ENCODE data around the gene ZFX.

Gene ZFX

GRCh38 chrX:24158881-24159280 is 9.4 kb downstream of the ZFX start:
- no peak overlapping the region for H3K27ac ChIP-seq
- H3K4me1 ChIP-seq (ENCODE audit: low read depth, poor library complexity, severe bottlenecking), result peaks cover 21% of the 10 kb centered on the region
- H3K79me2 ChIP-seq (ENCODE audit: insufficient read depth, low read depth), result peaks cover 94% of the 10 kb centered on the region
- TF ChIP-seq CTCF (conservative IDR thresholded peaks at IDR 0.05; ENCODE audit: low read depth, low read length), result no peak
- H2AFZ ChIP-seq (ENCODE audit: low read depth), result no peak overlapping the region
- no peaks in the 10 kb centered on the region for H3K27me3 ChIP-seq (ENCODE audit: insufficient read depth, low read depth)
- no peaks in the 10 kb centered on the region for H3K36me3 ChIP-seq (ENCODE audit: insufficient read depth)
- H3K9ac ChIP-seq, result no peak overlapping the region
- no peak overlapping the region for H3K4me3 ChIP-seq (IDR thresholded peaks at IDR 0.05; ENCODE audit: insufficient read depth, low read depth, low read length)
- H4K20me1 ChIP-seq (ENCODE audit: insufficient read depth), result no peaks in the 10 kb centered on the region; the same call in 1 of the 2 replicates
- H3K4me2 ChIP-seq, result no peak overlapping the region

GRCh38 chrX:24166078-24166477 is 16.5 kb downstream of the ZFX start:
- H2AFZ ChIP-seq (ENCODE audit: low read depth), result no peak overlapping the region
- no peaks in the 10 kb centered on the region for H3K4me1 ChIP-seq (ENCODE audit: low read depth, poor library complexity, severe bottlenecking)
- H3K9ac ChIP-seq, result no peak overlapping the region
- H3K36me3 ChIP-seq (ENCODE audit: insufficient read depth), result no peaks in the 10 kb centered on the region
- H3K79me2 ChIP-seq (ENCODE audit: insufficient read depth, low read depth), result peaks cover 93% of the 10 kb centered on the region
- H3K27ac ChIP-seq, result no peak overlapping the region
- TF ChIP-seq CTCF (conservative IDR thresholded peaks at IDR 0.05; ENCODE audit: low read depth, low read length), result no peak
- H3K27me3 ChIP-seq (ENCODE audit: insufficient read depth, low read depth), result no peaks in the 10 kb centered on the region
- no peaks in the 10 kb centered on the region; the same call in 1 of the 2 replicates for H4K20me1 ChIP-seq (ENCODE audit: insufficient read depth)
- no peak overlapping the region for H3K4me2 ChIP-seq
- no peak overlapping the region for H3K4me3 ChIP-seq (IDR thresholded peaks at IDR 0.05; ENCODE audit: insufficient read depth, low read depth, low read length)

GRCh38 chrX:24167719-24168472 is 18.4 kb downstream of the ZFX start:
- no peak overlapping the region for H3K4me2 ChIP-seq
- H3K36me3 ChIP-seq (ENCODE audit: insufficient read depth), result no peaks in the 10 kb centered on the region; the same call in 1 of the 2 replicates
- no peaks in the 10 kb centered on the region for H3K27me3 ChIP-seq (ENCODE audit: insufficient read depth, low read depth)
- peaks cover 92% of the 10 kb centered on the region for H3K79me2 ChIP-seq (ENCODE audit: insufficient read depth, low read depth)
- TF ChIP-seq CTCF (conservative IDR thresholded peaks at IDR 0.05; ENCODE audit: low read depth, low read length), result no peak
- no peaks in the 10 kb centered on the region for H3K4me1 ChIP-seq (ENCODE audit: low read depth, poor library complexity, severe bottlenecking)
- no peak overlapping the region for H2AFZ ChIP-seq (ENCODE audit: low read depth)
- no peak overlapping the region for H3K27ac ChIP-seq
- no peaks in the 10 kb centered on the region for H4K20me1 ChIP-seq (ENCODE audit: insufficient read depth)
- H3K9ac ChIP-seq, result no peak overlapping the region
- H3K4me3 ChIP-seq (IDR thresholded peaks at IDR 0.05; ENCODE audit: insufficient read depth, low read depth, low read length), result no peak overlapping the region

- no peak overlapping the region for H3K4me2 ChIP-seq
- no peaks in the 10 kb centered on the region for H4K20me1 ChIP-seq (ENCODE audit: insufficient read depth)
- no peak overlapping the region for H3K27ac ChIP-seq
- no peak overlapping the region for H3K4me3 ChIP-seq (IDR thresholded peaks at IDR 0.05; ENCODE audit: insufficient read depth, low read depth, low read length)
- H3K4me1 ChIP-seq (ENCODE audit: low read depth, poor library complexity, severe bottlenecking), result no peaks in the 10 kb centered on the region
- H3K36me3 ChIP-seq (ENCODE audit: insufficient read depth), result no peaks in the 10 kb centered on the region; the same call in 1 of the 2 replicates
- H3K27me3 ChIP-seq (ENCODE audit: insufficient read depth, low read depth), result no peaks in the 10 kb centered on the region
- peaks cover 85% of the 10 kb centered on the region for H3K79me2 ChIP-seq (ENCODE audit: insufficient read depth, low read depth)
- TF ChIP-seq CTCF (conservative IDR thresholded peaks at IDR 0.05; ENCODE audit: low read depth, low read length), result no peak
- no peak overlapping the region for H2AFZ ChIP-seq (ENCODE audit: low read depth)
- H3K9ac ChIP-seq, result no peak overlapping the region
These were observed 19.3 kb downstream of the ZFX start for GRCh38 chrX:24168807-24169206.
